Kidney epithelial cell (primary cell): ENCODE measurements around the gene ATP11A. TPM values are rescaled to one million over a fixed set of nuclear protein-coding genes. Genes with fewer than 3 reads are reported as not detected.

Source experiments
- DNase-seq: peaks from one replicate; pipeline ENCODE4 v3.0.0-alpha.2; 2010; ENCODE audit warnings: low read depth
- H3K27me3 ChIP-seq: 2 replicates; pipeline ENCODE4 v1.6.0; 2011; ENCODE audit warnings: low read length; ENCODE audit not compliant: control insufficient read depth, insufficient read depth
- H3K36me3 ChIP-seq: 2 replicates; pipeline ENCODE4 v1.5.1; 2011; ENCODE audit warnings: low read length; ENCODE audit not compliant: control insufficient read depth, insufficient read depth
- H3K4me3 ChIP-seq: 2 replicates; pipeline ENCODE4 v1.5.1; 2011; ENCODE audit warnings: low read depth, mild to moderate bottlenecking, control low read depth, low read length
- CTCF ChIP-seq: IDR thresholded peaks from 2 replicates; pipeline ENCODE4 v1.5.1; 2011; ENCODE audit warnings: mild to moderate bottlenecking, moderate library complexity, low read length, control low read depth, inconsistent platforms; ENCODE audit not compliant: insufficient read depth, poor library complexity, severe bottlenecking
- total RNA-seq: library from RNA; depleted of rRNA; stranded (reverse); fragments of >200 nt; gene quantifications from 2 replicates; pipeline ENCODE4 v1.2.3, GENCODE V29; 2015

Gene ATP11A
- total RNA-seq, 1 donor from 2014 or later, result 31.5 TPM

- TF ChIP-seq CTCF, result no peak
- Histone ChIP-seq H3K36me3 (no peaks in the 10 kb centered on the region), H3K27me3 (no peaks in the 10 kb centered on the region), H3K4me3 (no peak overlapping the region)
- DNase-seq, result no peak
Measured at GRCh38 chr13:112647256-112647655, 42.6 kb upstream of the ATP11A start.

- no peak for DNase-seq
- H3K36me3 ChIP-seq, result no peaks in the 10 kb centered on the region
- H3K27me3 ChIP-seq, result no peaks in the 10 kb centered on the region
- H3K4me3 ChIP-seq, result no peak overlapping the region
- TF ChIP-seq CTCF, result no peak
Measured at GRCh38 chr13:112648101-112648500, 41.7 kb upstream of the ATP11A start.

GRCh38 chr13:112648966-112649690 lies 40.7 kb upstream of the ATP11A start:
- H3K4me3 ChIP-seq, result no peak overlapping the region
- no peak for TF ChIP-seq CTCF
- DNase-seq, result no peak

GRCh38 chr13:112651311-112651710 lies 38.5 kb upstream of the ATP11A start:
- no peak for DNase-seq

More at GRCh38 chr13:112648966-112649690, 40.7 kb upstream of the ATP11A start:
- H3K27me3 ChIP-seq, result no peaks in the 10 kb centered on the region
- no peaks in the 10 kb centered on the region for H3K36me3 ChIP-seq

GRCh38 chr13:112651750-112652511 lies 37.9 kb upstream of the ATP11A start:
- Histone ChIP-seq H3K4me3 (no peak overlapping the region), H3K36me3 (no peaks in the 10 kb centered on the region), H3K27me3 (no peaks in the 10 kb centered on the region)
- TF ChIP-seq CTCF, result no peak
- DNase-seq, result no peak

More at GRCh38 chr13:112651311-112651710, 38.5 kb upstream of the ATP11A start:
- TF ChIP-seq CTCF, result no peak
- H3K36me3 ChIP-seq, result no peaks in the 10 kb centered on the region
- H3K4me3 ChIP-seq, result no peak overlapping the region
- no peaks in the 10 kb centered on the region for H3K27me3 ChIP-seq
